GM21360 (cell line): ENCODE measurements around the gene PPIP5K2.
"Not testable (repeated sequence)": the region's sequence is repeated elsewhere in the genome, so short reads cannot be mapped to it uniquely, and the experiment has no call there.

Source experiments
- ATAC-seq: cut with Tn5 transposase; IDR thresholded peaks from one replicate; pipeline ENCODE4 v1.9.1; 2021; ENCODE audit warnings: mild to moderate bottlenecking, moderate library complexity; ENCODE audit not compliant: unreplicated experiment

The PPIP5K2 gene

GRCh38 chr5:103205991-103206700 lies 86.0 kb downstream of the PPIP5K2 start:
- no peak for ATAC-seq

- no peak for ATAC-seq
Observed at GRCh38 chr5:103207011-103207410, 86.9 kb downstream of the PPIP5K2 start.

DNA sequence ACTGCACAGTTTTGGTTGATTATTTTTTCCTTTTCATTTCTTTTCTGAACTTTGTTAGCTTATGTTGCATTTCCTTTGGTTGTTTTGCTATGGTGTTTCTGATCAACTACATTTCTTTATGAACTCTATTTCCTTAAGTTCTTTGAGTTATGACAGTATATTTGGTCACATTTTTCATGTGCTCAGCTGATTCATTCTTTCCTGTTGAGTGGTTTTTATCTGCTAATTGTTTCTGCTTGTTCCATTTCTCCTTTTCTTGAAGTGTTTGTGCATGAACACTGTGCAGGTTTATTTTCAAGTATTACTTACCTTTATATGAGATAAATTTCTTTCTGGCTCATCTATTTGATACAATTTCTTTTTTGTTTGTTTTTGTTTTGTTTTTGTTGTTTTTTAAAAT lies 87.6 kb downstream of the PPIP5K2 start:
- ATAC-seq = no peak

DNA sequence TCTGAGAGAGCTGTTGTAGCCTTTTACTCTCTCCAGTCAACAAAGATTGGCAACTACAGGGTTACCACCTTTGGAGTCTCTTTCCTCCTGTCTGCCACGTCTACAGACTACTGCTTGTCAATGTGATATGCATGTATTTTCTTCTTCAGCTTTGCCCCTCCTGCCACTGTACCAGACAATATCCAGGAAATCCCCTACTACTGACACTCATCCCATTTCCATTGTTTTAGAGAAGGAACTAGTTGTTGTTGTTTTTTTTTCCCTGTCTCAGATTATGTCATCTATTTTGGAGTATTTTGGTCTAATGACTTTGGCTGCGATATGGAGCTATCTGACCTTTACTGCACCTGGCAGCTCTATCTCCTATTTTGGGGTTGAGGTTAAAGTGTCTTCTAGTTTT lies 88.4 kb downstream of the PPIP5K2 start:
- ATAC-seq = no peak

DNA sequence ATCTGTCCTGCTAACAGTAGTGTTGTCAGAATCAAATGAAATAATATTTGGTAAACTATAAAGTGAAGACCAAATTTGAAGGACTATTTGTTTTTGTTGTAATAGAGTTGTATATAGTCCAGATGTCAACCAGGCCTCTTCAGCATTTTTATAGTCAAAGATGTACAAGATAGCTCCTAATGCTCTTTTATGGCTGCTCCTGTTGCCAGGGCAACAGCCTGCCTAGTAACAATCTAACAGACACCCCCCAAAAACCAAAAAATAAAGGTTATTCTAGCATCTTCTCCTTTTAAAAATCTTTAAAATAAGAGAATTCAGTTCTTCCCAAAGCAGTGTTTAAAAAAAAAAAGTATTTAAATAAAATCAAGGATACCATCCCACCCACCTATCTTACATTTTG lies 89.0 kb downstream of the PPIP5K2 start:
- no peak for ATAC-seq

- no peak for ATAC-seq
Observed at GRCh38 chr5:103210952-103211351, 90.9 kb downstream of the PPIP5K2 start.

DNA sequence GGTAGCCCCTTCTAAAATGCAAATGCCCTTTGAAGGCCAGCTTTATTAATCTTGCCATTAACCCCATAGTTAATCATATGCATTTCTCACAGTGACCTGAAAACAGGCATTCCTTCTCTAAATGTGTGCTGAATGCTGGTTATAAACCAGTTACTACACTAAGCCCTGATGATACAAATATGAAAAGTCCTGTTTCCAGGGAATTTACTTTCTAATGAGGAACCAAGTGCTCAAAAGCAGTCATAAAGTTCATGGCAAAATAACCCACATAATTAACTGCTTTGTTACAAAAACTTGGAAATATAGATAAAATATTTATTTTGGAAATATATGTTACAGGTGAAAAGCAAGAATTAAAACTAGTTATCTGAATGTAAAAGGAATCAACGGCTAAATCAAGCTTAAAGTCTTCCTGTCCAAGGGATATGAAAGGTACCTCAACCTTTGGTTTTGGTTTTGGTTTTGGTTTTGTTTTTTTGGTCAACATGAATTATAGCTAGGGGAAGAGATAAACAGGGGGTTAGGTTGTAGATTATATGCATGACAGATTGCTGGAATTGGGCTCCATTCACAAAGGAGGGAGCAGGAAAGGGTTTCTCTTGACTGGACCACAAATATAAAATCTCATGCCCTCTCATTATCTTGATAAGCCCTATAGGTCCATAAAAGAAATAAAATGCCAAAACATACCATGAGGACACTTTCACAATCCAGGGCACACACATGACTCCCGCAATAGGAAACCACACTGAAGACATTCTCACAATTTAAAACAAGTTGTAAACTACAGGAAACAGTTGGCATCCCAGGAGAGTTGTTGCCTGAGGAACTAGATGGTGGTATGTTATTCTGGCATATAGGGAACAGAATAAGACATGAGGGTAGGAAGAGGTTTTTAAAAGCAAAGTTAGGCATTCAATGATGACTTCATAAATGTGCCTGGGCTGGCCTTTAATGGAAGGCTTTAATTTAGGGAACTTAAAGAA lies 91.8 kb downstream of the PPIP5K2 start:
- peak; percentile 66 for ATAC-seq

DNA sequence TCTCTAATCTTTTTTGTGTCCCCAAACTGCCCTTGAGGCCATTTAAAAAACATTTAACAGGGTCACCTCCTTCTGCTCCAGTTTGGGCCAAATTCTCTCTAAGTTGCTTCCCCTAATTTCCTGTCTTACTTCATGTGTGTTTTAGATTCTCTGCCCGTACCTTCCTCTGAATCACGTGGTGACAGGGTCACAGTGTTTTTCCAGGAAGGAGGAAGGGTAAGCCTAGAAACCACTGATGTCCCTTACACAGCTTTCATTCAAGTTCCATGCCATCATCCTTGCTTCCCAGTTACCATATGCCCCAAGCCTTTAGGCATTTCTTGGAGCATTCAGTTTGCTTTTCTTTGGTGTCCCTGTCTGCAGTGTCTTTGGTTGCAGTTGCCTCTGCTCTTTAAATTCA lies 96.0 kb downstream of the PPIP5K2 start:
- no peak for ATAC-seq

DNA sequence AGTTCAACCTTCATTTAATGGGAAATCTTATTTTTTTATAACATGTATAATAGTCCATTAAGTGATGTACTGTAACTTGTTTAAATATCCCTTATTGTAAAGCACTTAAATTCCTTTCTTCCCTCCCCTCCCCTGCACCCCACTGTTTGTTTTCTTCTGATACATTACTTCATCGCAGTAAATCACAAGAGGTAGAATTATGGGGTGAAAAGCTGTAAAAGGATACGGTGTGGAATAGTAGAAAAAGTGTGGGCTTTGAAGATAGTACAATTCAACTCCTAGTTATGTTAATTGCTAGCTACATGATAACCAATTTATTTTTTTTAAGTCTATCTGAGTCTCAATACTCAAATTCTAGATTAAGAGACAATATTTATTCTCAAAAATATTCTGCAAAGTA lies 96.6 kb downstream of the PPIP5K2 start:
- no peak for ATAC-seq

DNA sequence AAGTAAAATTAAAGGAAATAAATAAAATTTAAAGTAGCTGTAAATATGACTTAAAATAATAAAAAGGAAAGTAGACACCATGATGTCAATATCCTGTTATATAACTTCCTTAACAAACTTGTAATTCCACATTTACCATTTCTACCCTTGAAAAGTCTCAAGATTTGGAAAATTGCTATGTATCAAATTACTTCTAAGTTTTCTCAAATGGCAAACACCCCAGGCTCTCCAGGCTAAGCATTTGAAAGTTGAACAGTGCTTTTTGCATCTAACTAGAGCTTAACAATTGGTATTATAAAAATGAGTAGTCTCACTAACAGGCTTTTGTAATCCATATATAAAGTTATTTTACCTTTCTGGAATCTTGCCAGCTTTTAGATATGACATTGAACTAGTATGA lies 97.0 kb downstream of the PPIP5K2 start:
- ATAC-seq = no peak

GRCh38 chr5:103218164-103218563 lies 98.1 kb downstream of the PPIP5K2 start:
- no peak for ATAC-seq

DNA sequence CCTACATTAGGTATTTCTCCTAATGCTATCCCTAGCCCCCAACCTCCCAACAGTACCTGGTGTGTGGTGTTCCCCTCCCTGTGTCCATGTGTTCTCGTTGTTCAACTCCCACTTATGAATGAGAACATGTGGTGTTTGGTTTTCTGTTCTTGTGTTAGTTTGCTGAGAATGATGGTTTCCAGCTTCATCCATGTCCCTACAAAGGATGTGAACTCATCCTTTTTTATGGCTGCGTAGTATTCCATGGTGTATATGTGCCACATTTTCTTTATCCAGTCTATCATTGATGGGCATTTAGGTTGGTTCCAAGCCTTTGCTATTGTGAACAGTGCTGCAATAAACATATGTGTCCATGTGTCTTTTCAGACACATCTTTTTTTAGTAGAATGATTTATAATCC lies 99.0 kb downstream of the PPIP5K2 start:
- not testable (repeated sequence) for ATAC-seq

DNA sequence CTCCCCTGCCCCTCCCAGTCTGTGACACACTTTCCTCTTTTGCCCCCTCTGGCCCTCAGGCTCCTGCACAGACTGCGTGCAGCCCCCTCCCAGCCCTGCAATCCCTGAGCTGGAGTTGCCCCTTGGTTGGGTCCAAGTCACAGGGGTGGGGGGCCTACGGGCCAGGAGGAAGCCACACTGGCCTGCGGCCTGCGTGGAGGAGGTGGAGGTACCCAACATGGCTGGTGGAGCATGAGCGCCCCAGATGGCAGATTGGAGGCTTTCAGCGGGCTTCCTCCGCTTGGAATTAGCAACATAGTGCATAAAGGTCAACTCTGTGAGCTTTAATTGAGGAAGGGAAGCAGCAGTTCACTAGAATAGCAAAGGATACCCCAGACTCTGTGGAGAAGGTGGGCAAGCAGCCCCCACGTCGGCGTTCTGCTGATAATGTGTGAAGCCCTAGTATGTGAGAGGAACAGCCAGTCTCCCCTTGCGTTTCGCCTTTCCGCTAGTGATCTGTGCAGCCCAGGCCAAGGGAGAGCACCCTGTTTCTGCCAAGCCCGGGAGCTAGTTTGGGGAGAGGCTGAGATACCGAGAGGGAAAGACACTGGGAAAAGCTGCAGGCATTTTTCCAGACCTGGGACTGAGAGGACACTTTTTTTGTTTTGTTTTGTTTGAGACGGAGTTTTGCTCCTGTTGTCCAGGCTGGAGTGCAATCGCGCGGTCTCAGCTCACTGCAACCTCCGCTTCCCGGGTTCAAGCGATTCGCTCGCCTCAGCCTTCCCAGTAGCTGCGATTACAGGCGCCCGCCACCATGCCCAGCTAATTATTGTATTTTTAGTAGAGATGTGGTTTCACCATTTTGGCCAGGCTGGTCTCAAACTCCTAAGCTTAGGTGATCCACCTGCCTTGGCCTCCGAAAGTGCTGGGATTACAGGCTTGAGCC lies 103.2 kb downstream of the PPIP5K2 start:
- no peak for ATAC-seq

- peak; percentile 87 for ATAC-seq
Observed at GRCh38 chr5:103224118-103224893, 104.2 kb downstream of the PPIP5K2 start.

GRCh38 chr5:103224894-103225246 lies 104.8 kb downstream of the PPIP5K2 start:
- ATAC-seq = no peak

DNA sequence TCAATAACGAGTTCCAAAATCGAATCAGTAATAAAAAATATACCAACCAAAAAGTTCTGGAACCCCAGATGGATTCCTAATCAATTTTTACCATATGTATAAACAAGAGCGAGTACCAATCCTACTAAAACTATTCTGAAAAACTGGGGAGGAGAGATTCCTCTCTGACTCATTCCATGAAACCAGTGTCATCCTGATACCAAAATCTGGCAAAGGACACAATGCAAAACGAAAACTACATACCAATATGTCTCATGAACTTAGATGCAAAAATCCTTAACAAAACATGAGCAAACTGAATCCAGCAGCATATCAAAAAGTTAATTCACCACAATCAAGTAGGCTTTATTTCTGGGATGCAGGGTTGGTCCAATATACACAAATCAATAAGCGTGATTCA lies 108.0 kb downstream of the PPIP5K2 start:
- no peak for ATAC-seq

DNA sequence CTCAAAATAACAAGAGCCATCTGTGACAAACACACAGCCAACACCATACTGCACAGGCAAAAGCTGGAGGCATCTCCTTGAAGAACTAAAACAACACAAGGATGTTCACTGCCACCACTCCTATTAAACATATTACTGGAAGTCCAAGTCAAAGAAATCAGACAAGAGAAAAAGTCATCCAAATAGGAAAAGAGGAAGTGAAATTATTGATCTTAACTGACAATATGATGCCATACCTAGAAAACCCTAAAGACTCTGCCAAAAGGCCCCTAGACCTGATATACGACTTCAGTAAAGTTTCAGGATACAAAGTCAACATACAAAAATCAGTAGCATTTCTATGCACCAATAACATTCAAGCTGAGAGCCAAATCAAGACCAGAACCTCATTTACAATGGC lies 108.5 kb downstream of the PPIP5K2 start:
- ATAC-seq = no peak

- peak; percentile 88 for ATAC-seq
Observed at GRCh38 chr5:103232393-103232999, 112.4 kb downstream of the PPIP5K2 start.

GRCh38 chr5:103234239-103234975 lies 114.3 kb downstream of the PPIP5K2 start:
- no peak for ATAC-seq
